GM21360 (cell line): Measurements from ENCODE around the gene CBX6.

ENCODE experiments used
- ATAC-seq: cut with Tn5 transposase; IDR thresholded peaks from one replicate; pipeline ENCODE4 v1.9.1; 2021; ENCODE audit warnings: mild to moderate bottlenecking, moderate library complexity; ENCODE audit not compliant: unreplicated experiment

The CBX6 gene

DNA sequence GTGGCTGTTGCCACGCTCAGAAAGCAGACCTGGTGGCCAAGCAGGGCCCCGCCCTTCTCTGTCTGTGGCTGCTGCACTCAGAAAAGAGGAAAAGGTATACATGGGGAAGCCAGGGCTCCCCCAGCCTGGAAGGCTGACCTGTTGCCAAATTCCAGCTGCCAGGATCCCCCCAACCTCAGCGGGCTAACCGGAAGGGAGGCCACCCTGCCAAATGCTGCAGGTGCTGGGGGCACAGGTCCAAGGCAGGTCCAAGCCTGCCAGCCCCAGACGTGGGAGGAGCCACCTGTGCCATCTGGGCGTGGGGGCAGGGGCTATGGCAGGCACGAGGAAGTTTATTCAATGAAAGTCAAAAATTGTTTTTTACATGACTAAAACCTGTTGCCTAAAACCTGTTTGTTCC, 30.8 kb downstream of the CBX6 start:
- no peak for ATAC-seq

DNA sequence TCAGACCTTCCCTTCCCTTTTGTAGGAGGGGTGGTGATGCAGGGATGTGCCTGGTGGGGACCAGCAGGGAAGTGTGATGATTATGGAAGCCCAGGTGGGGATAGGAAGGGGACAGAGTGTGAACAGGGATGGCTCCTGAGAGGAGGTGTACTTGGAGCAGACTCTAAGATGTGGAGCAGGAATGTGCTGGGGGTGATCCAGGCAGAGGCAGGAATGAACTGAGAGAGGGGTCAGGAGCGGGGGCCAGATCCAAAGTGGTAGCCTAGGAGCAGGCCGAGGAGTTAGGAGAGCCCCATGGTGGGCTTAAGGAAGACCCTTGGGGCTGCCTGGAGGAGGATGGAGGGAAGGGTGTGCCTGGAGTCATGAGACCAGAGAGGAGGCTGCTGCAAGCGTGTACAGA, 31.9 kb downstream of the CBX6 start:
- ATAC-seq, result no peak

GRCh38 chr22:38839686-38840085, 32.3 kb downstream of the CBX6 start:
- no peak for ATAC-seq

DNA sequence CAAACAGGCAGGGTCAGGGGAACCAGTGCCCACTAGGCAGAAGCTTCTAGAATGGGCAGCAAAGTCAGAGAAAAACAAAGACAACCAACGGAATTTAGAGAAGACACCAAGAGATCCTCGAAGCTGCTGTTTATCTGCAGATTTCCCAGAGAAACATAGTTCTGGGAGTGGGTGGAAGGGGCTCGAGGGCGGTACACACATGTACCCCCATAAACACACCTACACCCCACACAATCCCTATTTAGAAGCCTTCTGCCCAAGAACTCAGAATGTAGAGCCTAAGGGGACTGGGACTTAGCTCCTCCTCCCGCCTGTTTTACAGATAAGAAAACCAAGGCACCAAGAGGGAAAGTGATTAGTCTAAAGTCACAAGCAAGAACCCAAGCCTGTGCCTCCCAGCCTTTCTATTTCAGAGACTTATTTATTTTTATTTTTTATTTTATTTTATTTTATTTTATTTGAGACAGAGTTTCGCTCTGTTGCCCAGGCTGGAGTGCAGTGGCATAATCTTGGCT, 34.5 kb downstream of the CBX6 start:
- ATAC-seq, result no peak

- no peak for ATAC-seq
Observed at GRCh38 chr22:38835888-38836301, 36.1 kb downstream of the CBX6 start.

DNA sequence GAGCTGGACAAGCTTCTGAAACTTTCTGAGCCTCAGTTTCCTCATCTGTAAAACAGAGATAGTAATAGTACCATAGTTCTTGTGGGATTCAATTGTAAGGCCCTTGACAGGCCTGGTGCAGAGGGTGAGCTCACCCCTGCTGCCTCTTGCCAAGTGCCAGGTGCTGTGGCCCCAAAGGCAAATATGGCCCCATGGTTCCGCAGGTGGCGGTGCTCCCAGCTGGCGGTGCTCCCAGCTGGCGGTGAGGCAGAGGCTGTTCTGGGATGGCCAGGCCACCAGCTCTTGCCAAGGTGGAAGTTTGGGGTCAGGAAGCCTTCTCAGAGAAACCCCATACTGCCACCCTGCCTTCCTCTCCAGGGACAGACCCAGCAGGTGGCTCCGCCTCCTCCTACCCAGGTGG, 37.0 kb downstream of the CBX6 start:
- ATAC-seq, result no peak

DNA sequence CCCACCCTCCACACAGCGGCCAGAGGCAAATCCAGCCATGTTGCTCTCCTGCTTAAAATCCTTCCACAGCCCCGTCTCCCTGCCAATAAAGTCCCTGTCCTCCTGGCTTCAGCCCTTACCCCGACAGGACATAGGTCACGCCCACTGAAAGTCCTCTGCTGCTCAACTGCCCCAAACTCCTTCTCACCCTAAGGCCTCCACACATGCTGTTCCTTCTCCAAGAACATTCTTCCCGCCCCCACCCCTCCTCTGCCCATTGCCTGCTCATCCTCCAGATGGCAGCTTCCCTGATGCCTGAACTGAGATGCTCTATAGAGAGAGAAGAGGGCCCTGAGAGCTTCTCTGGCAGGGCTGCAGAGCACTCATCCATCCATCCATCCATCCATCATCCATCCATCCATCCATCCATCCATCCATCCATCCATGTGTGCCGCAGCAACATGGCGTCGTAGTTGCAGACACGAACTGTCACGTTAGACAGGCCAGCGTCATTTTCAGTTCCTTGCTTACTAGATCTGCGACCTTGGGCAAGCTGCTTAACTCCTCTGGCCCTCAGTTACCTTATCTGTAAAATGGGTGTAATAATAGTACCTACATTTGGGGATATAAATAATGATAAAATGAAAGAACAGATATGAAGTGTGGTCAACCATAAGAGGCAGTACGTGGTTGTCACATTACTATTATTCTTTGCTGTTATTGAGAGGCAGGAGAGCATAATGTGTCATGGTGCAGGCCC, 37.6 kb downstream of the CBX6 start:
- ATAC-seq, result no peak

DNA sequence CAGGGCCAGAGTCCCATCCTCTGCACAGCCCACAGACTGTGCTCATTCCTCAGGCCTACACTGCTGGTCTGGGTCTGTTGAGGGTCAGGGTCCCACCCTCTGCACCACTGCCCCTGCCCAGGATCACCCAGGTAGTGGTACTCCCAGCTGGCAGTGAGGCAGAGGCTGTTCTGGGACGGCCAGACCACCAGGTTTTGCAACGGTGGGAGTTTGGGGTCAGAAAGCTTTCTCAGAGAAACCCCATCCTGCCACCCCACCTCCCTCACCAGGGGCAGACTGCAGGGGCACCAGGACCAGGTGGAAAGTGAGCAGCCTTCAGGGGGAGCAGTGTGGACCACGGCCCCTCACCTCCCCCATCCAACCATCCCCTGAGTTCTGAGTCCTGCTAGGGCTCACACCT, 39.0 kb downstream of the CBX6 start:
- ATAC-seq, result no peak

DNA sequence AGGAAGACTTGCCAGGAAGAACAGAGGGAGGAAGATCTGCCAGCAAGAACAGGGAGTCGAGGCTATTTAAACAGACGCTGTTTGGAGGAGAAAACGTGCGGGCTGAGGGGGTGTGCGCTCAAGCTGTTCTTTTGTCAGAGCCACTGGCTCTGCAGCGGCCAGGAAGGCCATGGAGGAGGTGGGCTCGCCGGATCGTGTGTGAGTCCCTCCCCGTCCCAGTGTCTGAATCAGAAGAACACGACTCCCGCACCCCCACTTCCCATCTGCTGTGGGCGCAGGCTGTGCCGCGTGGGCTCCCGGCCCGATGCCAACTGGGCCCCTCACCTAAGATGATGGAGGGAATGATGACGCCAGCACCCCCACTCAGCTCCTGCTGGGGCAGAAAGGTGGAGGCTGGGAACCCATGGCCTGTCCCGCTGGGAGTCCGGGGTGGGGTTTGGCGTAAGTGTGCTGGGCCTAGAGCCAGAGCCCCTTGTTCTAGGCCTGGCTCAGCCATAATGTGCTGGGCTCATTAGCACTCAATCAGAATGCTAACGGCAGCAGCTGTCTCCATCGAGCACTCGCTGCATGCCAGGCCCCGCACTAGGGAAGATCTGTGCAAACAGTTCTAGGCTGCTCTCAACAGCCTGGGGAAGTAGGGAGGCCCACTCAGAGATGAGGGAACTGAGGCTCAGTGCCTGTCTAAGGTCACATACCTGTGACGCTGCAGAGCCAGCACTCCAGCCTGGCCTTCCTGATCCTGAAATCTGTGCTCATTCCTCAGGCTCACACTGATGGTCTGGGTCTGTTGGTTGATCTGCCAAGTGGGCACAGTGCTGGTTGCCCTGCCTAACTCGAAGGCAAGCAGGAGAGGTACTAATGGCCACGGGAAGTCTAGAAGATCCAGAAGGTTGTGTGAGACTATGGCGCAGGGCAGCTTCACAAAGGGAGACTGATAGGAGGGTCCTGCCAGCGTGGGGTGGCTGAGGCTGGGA, 39.7 kb downstream of the CBX6 start:
- no peak for ATAC-seq

- ATAC-seq, result no peak
Observed at GRCh38 chr22:38831166-38831945, 40.7 kb downstream of the CBX6 start.

GRCh38 chr22:38830845-38831108, 41.2 kb downstream of the CBX6 start:
- no peak for ATAC-seq

DNA sequence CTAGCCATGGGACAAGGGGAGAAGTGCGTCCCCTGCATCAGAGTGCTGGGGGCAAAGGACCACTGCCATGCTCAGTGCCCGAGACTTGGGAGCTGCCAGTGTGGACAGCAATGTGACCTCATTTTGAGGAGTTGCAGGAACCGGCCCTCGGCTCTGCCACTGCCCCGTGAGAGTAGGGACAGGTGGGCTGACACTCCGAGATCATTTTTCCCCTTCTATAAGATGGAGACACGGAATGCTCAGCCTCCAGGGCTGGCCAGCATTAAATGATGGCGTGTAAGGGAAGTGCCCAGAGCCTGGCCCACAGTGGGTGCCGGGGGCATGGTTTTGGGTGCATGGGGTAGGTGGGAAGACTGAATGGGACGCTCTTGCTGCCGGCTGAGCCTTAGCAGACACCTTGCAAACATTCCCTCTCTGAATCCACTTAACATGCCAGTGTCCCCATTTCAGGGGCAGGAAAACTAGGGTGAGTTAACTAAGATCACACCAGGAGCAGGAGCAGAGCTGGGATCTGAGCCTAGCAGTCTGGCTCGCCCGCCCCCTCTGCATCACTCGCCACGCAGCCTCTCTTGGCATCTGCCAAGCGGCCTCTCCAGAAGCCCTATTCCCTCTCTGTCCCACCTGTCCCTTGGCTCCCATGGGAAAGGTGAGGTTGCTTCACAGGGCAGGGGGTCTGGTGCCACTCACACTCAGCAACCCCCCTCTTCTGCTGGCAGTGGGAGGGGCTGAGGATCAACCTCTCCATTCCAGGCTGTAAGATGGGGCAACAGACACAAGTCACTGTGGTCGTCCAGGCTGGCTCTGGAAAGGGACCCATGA, 41.8 kb downstream of the CBX6 start:
- ATAC-seq, result no peak

DNA sequence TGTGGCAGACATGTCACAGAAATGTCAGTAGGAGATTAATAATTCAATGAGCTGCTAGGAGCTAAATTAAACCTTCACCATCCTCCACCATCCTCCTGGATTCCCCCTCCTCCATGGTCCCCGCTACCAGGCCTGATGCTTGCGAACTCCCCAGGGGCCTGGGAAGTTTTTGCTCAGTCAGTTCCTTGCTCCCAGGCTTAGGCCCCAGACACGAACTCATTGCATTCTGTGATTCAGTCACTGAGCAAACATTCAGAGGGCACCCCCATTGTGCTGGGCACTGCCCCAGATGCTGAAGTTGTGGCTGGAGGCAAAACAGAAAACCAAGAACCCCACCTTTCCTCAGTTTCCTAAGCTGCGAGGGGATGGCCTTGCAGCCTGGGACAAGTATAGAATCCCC, 42.5 kb downstream of the CBX6 start:
- ATAC-seq, result no peak

DNA sequence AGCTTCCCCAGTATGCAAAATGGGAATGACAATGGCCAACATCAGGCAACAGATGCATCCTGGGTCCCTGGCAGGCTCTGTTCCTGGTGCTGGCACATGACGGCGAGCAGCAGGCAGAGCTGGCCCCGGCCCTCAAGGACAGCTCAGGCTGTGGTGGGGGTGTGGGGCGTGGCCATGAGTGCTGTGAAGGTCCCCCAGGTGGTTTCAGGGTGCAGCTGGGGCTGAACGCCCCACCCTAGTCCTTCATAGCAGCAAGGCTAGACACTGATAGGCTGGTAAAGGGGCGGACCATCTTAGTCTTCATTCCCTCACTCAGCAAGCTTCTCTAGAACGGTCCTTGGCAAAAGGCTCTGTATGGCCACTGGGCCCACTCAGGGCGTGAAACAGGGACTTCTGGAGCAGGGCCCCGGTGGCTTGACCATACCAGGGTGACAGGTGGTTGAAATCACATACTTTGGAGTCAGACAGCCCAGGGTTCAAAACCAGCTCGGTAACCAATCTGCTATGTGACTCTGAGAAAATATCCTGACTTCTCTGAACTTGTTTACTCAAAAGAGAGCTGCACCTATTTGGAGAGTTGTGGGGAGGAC, 43.3 kb downstream of the CBX6 start:
- no peak for ATAC-seq

DNA sequence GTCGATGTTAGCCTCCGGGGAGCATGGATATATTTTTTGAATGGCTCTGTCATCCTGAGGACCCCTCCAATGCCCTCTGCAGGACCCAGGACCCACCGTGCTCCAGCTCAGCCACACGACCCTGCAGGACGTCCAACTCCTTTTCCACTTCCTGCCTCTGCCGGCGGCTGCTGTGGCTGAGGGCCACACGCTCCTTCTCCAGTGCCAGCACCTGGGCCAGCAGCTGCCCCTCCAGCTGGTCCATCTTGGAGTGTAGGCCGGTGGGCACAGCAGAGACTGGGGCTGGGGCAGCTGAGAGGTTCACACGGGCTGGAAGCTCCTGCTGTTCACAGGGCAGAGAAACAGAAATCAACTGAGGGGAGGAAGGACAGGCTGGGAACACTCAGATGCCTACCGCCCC, 43.8 kb downstream of the CBX6 start:
- ATAC-seq, result no peak

GRCh38 chr22:38827510-38827909, 44.5 kb downstream of the CBX6 start:
- no peak for ATAC-seq

- ATAC-seq, result no peak
Observed at GRCh38 chr22:38826801-38827200, 45.2 kb downstream of the CBX6 start.

DNA sequence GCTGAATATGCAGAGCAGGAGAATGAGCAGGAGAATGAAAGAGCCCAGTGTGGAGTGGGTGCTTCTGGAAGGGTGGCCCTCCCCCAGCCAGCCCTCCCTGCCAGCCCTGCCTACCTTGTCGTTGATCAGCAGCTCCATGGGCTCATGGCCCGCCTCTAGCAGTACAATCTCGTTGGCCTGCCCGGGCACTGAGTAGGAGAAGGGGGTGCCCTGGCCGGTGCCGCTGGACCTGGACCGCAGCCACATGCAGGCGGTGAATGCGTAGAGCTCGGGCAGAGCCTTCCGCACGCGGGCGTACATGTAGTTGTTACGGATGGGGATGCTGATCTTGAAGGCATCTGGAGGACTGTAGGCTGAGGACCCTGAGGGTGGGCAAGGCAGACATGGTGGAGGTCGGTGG, 45.6 kb downstream of the CBX6 start:
- no peak for ATAC-seq

- no peak for ATAC-seq
Observed at GRCh38 chr22:38824585-38824984, 47.4 kb downstream of the CBX6 start.

DNA sequence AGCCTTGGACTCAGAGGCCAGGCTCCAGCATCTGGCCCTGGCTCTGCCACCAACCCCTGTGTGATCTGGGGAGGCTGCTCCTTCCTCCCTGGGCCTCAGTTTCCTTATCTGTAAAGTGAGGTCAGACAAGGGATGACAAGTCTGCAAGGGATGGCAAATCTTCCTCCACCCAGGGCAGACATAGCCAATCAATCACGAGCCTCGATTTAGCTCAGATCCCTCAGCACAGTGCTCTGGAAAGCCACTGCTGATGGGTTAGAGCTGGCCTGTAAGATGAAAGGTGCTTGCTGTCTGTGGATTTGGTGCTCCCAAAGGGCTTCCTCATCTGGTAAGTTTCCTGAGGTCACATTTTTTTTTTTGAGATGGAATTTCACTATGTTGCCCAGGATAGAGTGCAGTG, 48.4 kb downstream of the CBX6 start:
- ATAC-seq, result no peak
